BE2C (cell line): ENCODE data around the gene COL26A1.
"Not testable (repeated sequence)": the region's sequence is repeated elsewhere in the genome, so short reads cannot be mapped to it uniquely, and the experiment has no call there.

Experiments
- DNase-seq: peaks from one replicate; pipeline ENCODE4 v3.0.0-alpha.2; 2020
- H3K27me3 ChIP-seq: fragments of 250-450 bp; sonication (Bioruptor Pico); 2 replicates; pipeline ENCODE4 v1.5.1; 2020; ENCODE audit warnings: mild to moderate bottlenecking
- H3K36me3 ChIP-seq: fragments of 250-450 bp; sonication (Bioruptor Pico); 2 replicates; pipeline ENCODE4 v1.5.1; 2020; ENCODE audit warnings: mild to moderate bottlenecking
- H3K4me1 ChIP-seq: fragments of 250-450 bp; sonication (Bioruptor Pico); 2 replicates; pipeline ENCODE4 v1.5.1; 2020
- H3K4me3 ChIP-seq: 2 replicates; pipeline ENCODE4 v1.5.1; 2011; ENCODE audit warnings: low read depth, low read length
- H3K9me3 ChIP-seq: fragments of 250-450 bp; sonication (Bioruptor Pico); 2 replicates; pipeline ENCODE4 v1.5.1; 2020
- CTCF ChIP-seq: IDR thresholded peaks from 2 replicates; pipeline ENCODE4 v1.5.1; 2012; ENCODE audit warnings: mild to moderate bottlenecking, low read depth, low read length

The COL26A1 gene

GRCh38 chr7:101330011-101330484 lies 32.6 kb upstream of the COL26A1 start:
- Histone ChIP-seq H3K36me3 (no peaks in the 10 kb centered on the region), H3K27me3 (no peaks in the 10 kb centered on the region), H3K9me3 (no peaks in the 10 kb centered on the region), H3K4me3 (peak overlapping the region; percentile 16), H3K4me1 (no peaks in the 10 kb centered on the region)
- TF ChIP-seq CTCF, result no peak
- peak; percentile 47 for DNase-seq

DNA sequence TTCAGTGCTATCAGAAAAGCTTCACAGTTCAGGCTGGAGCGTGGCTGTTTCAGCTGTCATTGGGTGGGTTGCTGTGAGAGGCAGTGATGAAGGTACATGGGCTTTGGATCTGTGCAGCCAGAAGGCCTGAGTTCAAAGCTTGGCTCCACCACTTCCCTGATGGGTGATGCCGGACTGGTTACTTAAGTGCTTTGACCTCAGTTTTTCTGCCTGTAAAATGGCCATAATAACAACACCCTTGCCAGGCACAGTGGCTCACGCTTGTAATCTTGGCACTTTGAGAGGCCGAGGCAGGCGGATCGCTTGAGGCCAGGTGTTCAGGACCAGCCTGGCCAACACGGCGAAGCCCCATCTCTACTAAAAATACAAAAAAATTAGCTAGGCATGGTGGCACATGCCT lies 30.6 kb upstream of the COL26A1 start:
- H3K9me3 ChIP-seq, result no peaks in the 10 kb centered on the region
- no peak overlapping the region for H3K4me3 ChIP-seq
- no peaks in the 10 kb centered on the region for H3K4me1 ChIP-seq
- H3K36me3 ChIP-seq, result no peaks in the 10 kb centered on the region
- TF ChIP-seq CTCF, result no peak
- DNase-seq, result no peak
- no peaks in the 10 kb centered on the region for H3K27me3 ChIP-seq

DNA sequence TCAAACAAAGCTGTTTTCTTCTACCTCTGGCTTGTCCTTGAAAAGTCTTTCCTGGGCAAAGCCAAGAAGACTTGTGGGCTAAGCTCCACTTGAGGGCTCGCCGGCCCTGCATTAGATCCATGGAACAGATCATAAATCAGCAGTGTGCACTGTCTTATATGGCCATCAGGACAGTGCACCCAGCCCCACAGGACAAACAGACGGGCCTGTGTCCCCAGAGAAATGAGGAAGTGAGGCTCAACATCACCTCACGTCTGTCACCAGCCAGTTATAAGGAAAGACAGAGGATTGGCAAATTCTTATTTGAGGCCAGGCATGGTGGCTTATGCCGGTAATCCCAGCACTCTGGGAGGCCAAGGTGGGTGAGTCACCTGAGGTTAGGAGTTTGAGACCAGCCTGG lies 28.8 kb upstream of the COL26A1 start:
- Histone ChIP-seq H3K9me3 (no peaks in the 10 kb centered on the region), H3K27me3 (no peaks in the 10 kb centered on the region), H3K36me3 (no peaks in the 10 kb centered on the region), H3K4me1 (no peaks in the 10 kb centered on the region), H3K4me3 (no peak overlapping the region)
- no peak for DNase-seq
- TF ChIP-seq CTCF, result no peak

DNA sequence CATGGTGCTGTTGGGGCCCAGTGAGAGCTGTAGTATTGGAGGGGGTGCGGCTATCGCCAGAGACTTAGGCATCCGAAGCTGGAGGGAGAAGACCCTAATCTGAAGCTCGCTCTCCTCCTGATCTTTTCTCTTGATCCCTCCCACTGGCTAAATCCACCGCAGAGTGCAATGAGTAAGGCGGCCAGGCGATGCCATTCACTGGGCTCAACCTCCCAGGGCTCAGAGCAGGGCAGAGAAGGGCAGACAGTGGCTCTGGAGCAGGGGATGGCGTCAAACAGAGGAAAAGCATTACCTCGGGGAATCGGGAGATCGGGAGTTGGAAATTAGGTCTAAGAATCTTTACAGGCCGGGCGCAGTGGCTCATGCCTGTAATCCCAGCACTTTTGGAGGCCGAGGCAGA lies 22.3 kb upstream of the COL26A1 start:
- Histone ChIP-seq H3K4me1 (no peaks in the 10 kb centered on the region), H3K9me3 (no peaks in the 10 kb centered on the region), H3K27me3 (no peaks in the 10 kb centered on the region), H3K36me3 (no peaks in the 10 kb centered on the region), H3K4me3 (no peak overlapping the region)
- no peak for DNase-seq
- no peak for TF ChIP-seq CTCF

DNA sequence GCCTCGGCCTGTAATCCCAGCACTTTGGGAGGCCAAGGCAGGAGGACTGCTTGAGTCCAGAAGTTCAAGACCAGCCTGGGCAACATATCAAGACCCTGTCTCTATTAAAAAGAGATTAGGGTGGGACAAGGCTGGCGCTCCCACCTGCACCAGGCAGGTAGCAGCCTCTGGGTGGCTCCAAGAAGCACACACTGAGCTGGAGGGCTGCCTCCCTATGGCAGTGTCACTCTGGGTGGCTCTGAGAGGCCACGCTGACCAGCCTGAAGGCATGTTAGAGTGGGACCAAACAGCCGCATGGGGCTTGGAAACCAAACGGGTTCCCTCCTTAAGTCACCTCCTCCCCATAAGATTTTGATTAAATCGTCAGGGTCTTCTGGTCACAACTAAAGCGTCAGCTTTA lies 19.8 kb upstream of the COL26A1 start:
- H3K4me3 ChIP-seq, result no peak overlapping the region
- TF ChIP-seq CTCF, result no peak
- H3K36me3 ChIP-seq, result no peaks in the 10 kb centered on the region
- H3K4me1 ChIP-seq, result no peaks in the 10 kb centered on the region
- H3K9me3 ChIP-seq, result no peaks in the 10 kb centered on the region
- no peak for DNase-seq
- no peaks in the 10 kb centered on the region for H3K27me3 ChIP-seq

DNA sequence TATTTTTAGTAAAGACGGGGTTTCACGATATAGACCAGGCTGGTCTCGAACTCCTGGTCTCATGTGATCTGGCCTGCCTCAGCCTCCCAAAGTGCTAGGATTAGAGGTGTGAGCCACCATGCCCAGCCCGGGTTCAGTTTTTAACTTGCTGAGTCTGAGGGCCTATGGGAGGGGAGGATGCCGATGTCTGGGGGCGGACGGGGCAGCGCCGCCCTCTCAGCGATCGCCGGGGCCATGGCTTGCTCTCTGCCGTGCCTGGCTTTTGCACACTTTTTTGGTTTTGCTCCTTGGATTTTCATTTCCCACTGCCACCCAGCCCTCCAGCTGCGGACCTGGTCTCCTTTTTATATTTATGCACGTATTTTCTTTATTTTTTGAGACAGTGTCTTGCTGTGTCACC lies 15.2 kb upstream of the COL26A1 start:
- no peak for TF ChIP-seq CTCF
- DNase-seq, result no peak
- H3K4me1 ChIP-seq, result no peaks in the 10 kb centered on the region
- no peaks in the 10 kb centered on the region for H3K27me3 ChIP-seq
- no peaks in the 10 kb centered on the region for H3K9me3 ChIP-seq
- no peaks in the 10 kb centered on the region for H3K36me3 ChIP-seq
- H3K4me3 ChIP-seq, result no peak overlapping the region

DNA sequence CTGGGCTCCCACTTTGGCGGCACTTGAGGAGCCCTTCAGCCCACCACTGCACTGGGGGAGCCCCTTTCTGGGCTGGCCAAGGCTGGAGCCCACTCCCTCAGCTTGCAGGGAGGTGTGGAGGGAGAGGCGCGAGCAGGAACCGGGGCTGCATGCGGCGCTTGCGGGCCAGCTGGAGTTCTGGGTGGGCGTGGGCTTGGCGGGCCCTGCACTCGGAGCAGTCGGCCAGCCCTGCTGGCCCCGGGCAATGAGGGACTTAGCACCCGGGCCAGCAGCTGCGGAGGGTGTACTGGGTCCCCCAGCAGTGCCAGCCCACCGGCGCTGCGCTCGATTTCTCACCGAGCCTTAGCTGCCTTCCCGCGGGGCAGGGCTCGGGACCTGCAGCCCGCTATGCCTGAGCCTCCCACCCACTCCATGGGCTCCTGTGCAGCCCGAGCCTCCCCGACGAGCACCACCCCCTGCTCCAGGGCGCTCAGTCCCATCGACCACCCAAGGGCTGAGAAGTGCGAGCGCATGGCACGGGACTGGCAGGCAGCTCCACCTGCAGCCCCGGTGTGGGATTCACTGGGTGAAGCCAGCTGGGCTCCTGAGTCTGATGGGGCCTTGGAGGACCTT lies 14.1 kb upstream of the COL26A1 start:
- not testable (repeated sequence) for H3K4me1 ChIP-seq, H3K36me3 ChIP-seq, H3K9me3 ChIP-seq, DNase-seq, H3K27me3 ChIP-seq, H3K4me3 ChIP-seq

DNA sequence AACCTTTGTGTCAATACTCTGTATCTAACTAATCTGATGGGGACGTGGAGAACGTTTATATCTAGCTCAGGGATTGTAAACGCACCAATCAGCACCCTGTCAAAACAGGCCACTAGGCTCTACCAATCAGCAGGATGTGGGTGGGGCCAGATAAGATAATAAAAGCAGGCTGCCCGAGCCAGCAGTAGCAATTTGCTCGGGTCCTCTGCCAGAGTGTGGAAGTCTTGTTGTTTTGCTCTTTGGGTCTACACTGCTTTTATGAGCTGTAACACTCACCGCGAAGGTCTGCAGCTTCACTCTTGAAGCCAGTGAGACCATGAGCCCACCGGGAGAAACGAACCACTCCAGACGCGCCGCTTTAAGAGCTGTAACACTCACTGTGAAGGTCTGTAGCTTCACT lies 13.4 kb upstream of the COL26A1 start:
- H3K36me3 ChIP-seq, H3K9me3 ChIP-seq, H3K4me3 ChIP-seq, DNase-seq, H3K4me1 ChIP-seq, H3K27me3 ChIP-seq: not testable (repeated sequence)
